HCT116 (cell line): ENCODE data around the gene SUGP1. TPM values are rescaled to one million over a fixed set of nuclear protein-coding genes. Genes with fewer than 3 reads are reported as not detected.

Experiments used
- ATAC-seq: fragments of 200-7000 bp; cut with Tn5 transposase; 2 replicates; pipeline ENCODE4 v1.9.1; 2020; ENCODE audit warnings: mild to moderate bottlenecking, moderate library complexity
- BruUV-seq: library from RNA; stranded (reverse); fragments of 400-500 nt; replicated peaks from 2 replicates; lab custom pipeline; 2021; lab: Mats Ljungman, UMichigan
- CTCF ChIA-PET: fragments of 300-600 bp; sonication (Branson Sonifier 250); formaldehyde crosslinking; loops from one replicate; lab custom pipeline; 2021; ENCODE audit warnings: antibody characterized with exemption; lab: Charles Lee
- POLR2A ChIA-PET: fragments of 300-600, 350-600 bp; sonication (Branson Sonifier 250); formaldehyde crosslinking; loops from one replicate; lab custom pipeline; 2021; ENCODE audit warnings: antibody characterized with exemption; lab: Charles Lee
- RAD21 ChIA-PET, 2 experiments: fragments of 300-600 bp; sonication (Branson Sonifier 250); formaldehyde crosslinking; loops; one replicate each; lab custom pipeline; 2023; ENCODE audit warnings: low total read pairs in 2 of 2; ENCODE audit not compliant: uncharacterized antibody in 2 of 2, unreplicated experiment in 2 of 2, low non-redundant PET in 1 of 2; lab: Charles Lee
- DNase-seq: peaks from one replicate; pipeline ENCODE4 v3.0.0-alpha.2; 2010; ENCODE audit warnings: low read depth, low spot score
- H2AFZ ChIP-seq: fragments of 200-600 bp; shearing (Covaris generic), sonication (generic); 2 replicates; pipeline ENCODE4 v1.6.1; 2017; ENCODE audit warnings: low read depth, mixed run types, mixed read lengths, antibody characterized with exemption, low read length; ENCODE audit not compliant: poor library complexity, severe bottlenecking
- H3K27ac ChIP-seq: 2 replicates; pipeline ENCODE4 v1.5.1; 2012; ENCODE audit warnings: low read depth, low read length
- H3K27me3 ChIP-seq: fragments of 200-600 bp; sonication (generic); 2 replicates; pipeline ENCODE4 v1.6.1; 2016; ENCODE audit warnings: mixed run types, low read length, mixed read lengths; ENCODE audit not compliant: insufficient read depth
- H3K36me3 ChIP-seq, 2 experiments: fragments of 200-500 bp in 1 of 2; fragments of 200-600 bp in 1 of 2; sonication (Bioruptor generic) in 1 of 2; sonication (generic) in 1 of 2; 2 replicates each; pipeline versions ENCODE4 v1.5.1 to v1.6.1; 2014 to 2016; ENCODE audit warnings: low read length in 2 of 2, inconsistent platforms in 1 of 2, mixed read lengths in 1 of 2, mixed run types in 1 of 2; ENCODE audit not compliant: insufficient read depth in 2 of 2, control insufficient read depth in 1 of 2
- H3K4me1 ChIP-seq, 2 experiments: fragments of 200-600 bp in 1 of 2; sonication (generic) in 1 of 2; 2 replicates each; pipeline versions ENCODE4 v1.5.1 to v1.6.1; 2012 to 2017; ENCODE audit warnings: low read length in 2 of 2, inconsistent platforms in 1 of 2, mild to moderate bottlenecking in 1 of 2, mixed read lengths in 1 of 2, mixed run types in 1 of 2, moderate library complexity in 1 of 2; ENCODE audit not compliant: insufficient read depth in 2 of 2, control insufficient read depth in 1 of 2
- H3K4me2 ChIP-seq: fragments of 200-600 bp; sonication (generic); 2 replicates; pipeline ENCODE4 v1.6.1; 2017; ENCODE audit warnings: mixed run types, low read length, mixed read lengths
- H3K4me3 ChIP-seq, 2 experiments: fragments of 200-600 bp in 1 of 2; sonication (generic) in 1 of 2; replicated peaks in 1 of 2; 2 replicates each; pipeline ENCODE4 v1.5.1; 2011 to 2016; ENCODE audit warnings: low read length in 2 of 2, control low read depth in 1 of 2, low read depth in 1 of 2, mild to moderate bottlenecking in 1 of 2, mixed read lengths in 1 of 2, mixed run types in 1 of 2
- H3K79me2 ChIP-seq: fragments of 200-600 bp; sonication (generic); 2 replicates; pipeline ENCODE4 v1.6.1; 2017; ENCODE audit warnings: mild to moderate bottlenecking, mixed run types, low read length, moderate library complexity, mixed read lengths; ENCODE audit not compliant: insufficient read depth
- H3K9ac ChIP-seq: fragments of 200-600 bp; sonication (generic); 2 replicates; pipeline ENCODE4 v1.6.1; 2016; ENCODE audit warnings: low read length, mixed read lengths
- H3K9me2 ChIP-seq: fragments of 200-600 bp; sonication (generic), shearing (Covaris generic); 2 replicates; pipeline ENCODE4 v1.6.1; 2017; ENCODE audit warnings: mixed run types, mild to moderate bottlenecking, moderate library complexity; ENCODE audit not compliant: insufficient read depth
- H3K9me3 ChIP-seq, 2 experiments: fragments of 200-500 bp in 1 of 2; fragments of 200-600 bp in 1 of 2; sonication (Bioruptor generic) in 1 of 2; sonication (generic) in 1 of 2; 2 replicates each; pipeline ENCODE4 v1.6.1; 2014 to 2017; ENCODE audit warnings: low read length in 2 of 2, mixed read lengths in 2 of 2, inconsistent platforms in 1 of 2, low read depth in 1 of 2, mild to moderate bottlenecking in 1 of 2, mixed run types in 1 of 2, moderate library complexity in 1 of 2; ENCODE audit not compliant: control insufficient read depth in 1 of 2, insufficient read depth in 1 of 2
- H4K20me1 ChIP-seq: fragments of 200-600 bp; sonication (generic), shearing (Covaris generic); 2 replicates; pipeline ENCODE4 v1.6.1; 2017; ENCODE audit warnings: mixed run types, mild to moderate bottlenecking, moderate library complexity; ENCODE audit not compliant: insufficient read depth
- CEBPB ChIP-seq: IDR thresholded peaks from 2 replicates; pipeline ENCODE4 v1.6.1; 2012; ENCODE audit warnings: low read depth
- CTCF ChIP-seq, 3 experiments: fragments of 200-600 bp in 1 of 3; sonication (generic) in 1 of 3; IDR thresholded peaks in 2 of 3; conservative IDR thresholded peaks in 1 of 3; 2 replicates each; pipeline ENCODE4 v1.5.1; 2012 to 2017; ENCODE audit warnings: low read depth in 2 of 3, low read length in 2 of 3, antibody characterized with exemption in 1 of 3, borderline replicate concordance in 1 of 3, control low read depth in 1 of 3, mild to moderate bottlenecking in 1 of 3, mixed read lengths in 1 of 3, mixed run types in 1 of 3, moderate library complexity in 1 of 3; ENCODE audit not compliant: insufficient read depth in 1 of 3
- EGR1 ChIP-seq: IDR thresholded peaks from 2 replicates; pipeline ENCODE4 v1.6.1; 2012; ENCODE audit warnings: low read depth
- TCF7L2 ChIP-seq: IDR thresholded peaks from 2 replicates; pipeline ENCODE4 v1.7.0; 2011; ENCODE audit warnings: borderline replicate concordance, inconsistent platforms; ENCODE audit not compliant: insufficient read depth, insufficient read length; ENCODE audit errors: extremely low read depth
- YY1 ChIP-seq: IDR thresholded peaks from 2 replicates; pipeline ENCODE4 v1.6.1; 2011; ENCODE audit warnings: low read length, low read depth, moderate library complexity, mild to moderate bottlenecking; ENCODE audit not compliant: insufficient replicate concordance; ENCODE audit errors: extremely low read depth
- ZNF274 ChIP-seq: fragments of 200-500 bp; sonication (Bioruptor generic); IDR thresholded peaks from 2 replicates; pipeline ENCODE4 v1.6.1; 2014; ENCODE audit warnings: mild to moderate bottlenecking, low read depth, low read length, inconsistent platforms
- intact Hi-C: fragments of 100-400 bp; cut with micrococcal nuclease; formaldehyde crosslinking; loops from 2 replicates; pipeline ENCODE4 v1.10.0; 2022
- total RNA-seq: library from RNA; stranded (reverse); gene quantifications from one replicate; pipeline ENCODE4 v1.2.1, GENCODE V29; 2021; ENCODE audit not compliant: unreplicated experiment

The SUGP1 gene
- total RNA-seq, 1 experiment from 2014 or later: 47.6 TPM

- no peaks in the 10 kb centered on the region for H3K9me3 ChIP-seq
- H3K79me2 ChIP-seq: no peaks in the 10 kb centered on the region; the same call in 1 of the 2 replicates
- DNase-seq (no peak), ATAC-seq (no peak)
- H3K27me3 ChIP-seq: no peaks in the 10 kb centered on the region
- H2AFZ ChIP-seq: no peak overlapping the region
- peaks cover 10 to 14% of the 10 kb centered on the region in 2 experiments; a peak in 2 of 4 replicates for H3K36me3 ChIP-seq
- H3K27ac ChIP-seq: no peak overlapping the region
- intact Hi-C loops: no loop called here
- no peaks in the 10 kb centered on the region for H4K20me1 ChIP-seq
- no peaks in the 10 kb centered on the region for H3K9me2 ChIP-seq
- no peak overlapping the region for H3K9ac ChIP-seq
- CTCF ChIA-PET: no interaction called here
- H3K4me2 ChIP-seq: no peak overlapping the region
- TF ChIP-seq ZNF274 (no peak), EGR1 (no peak), CTCF (IDR thresholded peaks at IDR 0.05 in 2 of 3, conservative IDR thresholded peaks at IDR 0.05 in 1 of 3; ENCODE audit: borderline replicate concordance in 1 of 3, insufficient read depth in 1 of 3, low read depth in 2 of 3, low read length in 2 of 3) (no peak), TCF7L2 (no peak), YY1 (no peak)
- RAD21 ChIA-PET: no interaction called here
- POLR2A ChIA-PET: no interaction called here
- no peak overlapping the region for H3K4me3 ChIP-seq
- no peaks in the 10 kb centered on the region for H3K4me1 ChIP-seq
- BruUV-seq: no TSS peak
These were observed 15.3 kb upstream of the SUGP1 start for GRCh38 chr19:19335408-19336158.

- Histone ChIP-seq H3K4me2 (no peak overlapping the region), H3K4me3 (no peak overlapping the region), H3K9me2 (no peaks in the 10 kb centered on the region), H3K36me3 (peaks cover 10 to 14% of the 10 kb centered on the region in 2 experiments; a peak in 2 of 4 replicates), H3K9me3 (no peaks in the 10 kb centered on the region), H3K9ac (no peak overlapping the region), H4K20me1 (no peaks in the 10 kb centered on the region), H3K27me3 (no peaks in the 10 kb centered on the region), H3K27ac (no peak overlapping the region), H3K79me2 (no peaks in the 10 kb centered on the region; the same call in 1 of the 2 replicates), H2AFZ (no peak overlapping the region), H3K4me1 (no peaks in the 10 kb centered on the region)
- ChIA-PET CTCF (no interaction called here), RAD21 (no interaction called here), POLR2A (no interaction called here)
- TF ChIP-seq CEBPB: no peak
- intact Hi-C loops: no loop called here
- ATAC-seq: no peak
- DNase-seq: no peak
- BruUV-seq: no TSS peak
These were observed 14.7 kb upstream of the SUGP1 start for GRCh38 chr19:19334989-19335344.
